NT2/D1 (cell line): ENCODE data around the gene CHD5.

Experiments used
- SUZ12 ChIP-seq: IDR thresholded peaks from 2 replicates; pipeline ENCODE4 v1.6.1; 2011; ENCODE audit not compliant: insufficient read length, insufficient read depth; ENCODE audit errors: extremely low read depth
- YY1 ChIP-seq: IDR thresholded peaks from 2 replicates; pipeline ENCODE4 v1.6.1; 2011; ENCODE audit not compliant: insufficient read length, insufficient read depth
- ZNF274 ChIP-seq: IDR thresholded peaks from 2 replicates; pipeline ENCODE4 v1.6.1; 2011; ENCODE audit warnings: mild to moderate bottlenecking, low read depth, low read length

GRCh38 chr1:6152181-6152580, 27.9 kb downstream of the CHD5 start:
- TF ChIP-seq ZNF274 (no peak), YY1 (no peak), SUZ12 (no peak)
